HEK293 (cell line): Measurements from ENCODE around the gene PLCB3.
A peak's percentile ranks its signal among the peaks of the same experiment; 100 is the strongest.

ENCODE experiments used
- CTCF ChIA-PET: fragments of 350-600 bp; formaldehyde crosslinking; extraction: SDS; loops from one replicate; lab custom pipeline; 2021; ENCODE audit warnings: antibody characterized with exemption; lab: Yijun Ruan, JAX
- POLR2A ChIA-PET: fragments of 300-600 bp; formaldehyde crosslinking; extraction: SDS; loops from one replicate; lab custom pipeline; 2020; ENCODE audit warnings: antibody characterized with exemption, inconsistent platforms; lab: Yijun Ruan, JAX
- H3K27ac ChIP-seq: fragments of 200-500 bp; sonication (Bioruptor generic); 2 replicates; pipeline ENCODE4 v1.5.1; 2014; ENCODE audit warnings: low read depth, low read length, control low read depth, inconsistent platforms; ENCODE audit errors: extremely low read depth
- H3K36me3 ChIP-seq, 2 experiments: fragments of 200-500 bp in 1 of 2; sonication (Bioruptor generic) in 1 of 2; 1 replicate in 1 of 2; 2 replicates in 1 of 2; pipeline ENCODE4 v1.5.1; 2014 to 2017; ENCODE audit warnings: inconsistent platforms in 2 of 2, low read length in 2 of 2; ENCODE audit not compliant: control insufficient read depth in 2 of 2, insufficient read depth in 1 of 2
- H3K4me1 ChIP-seq: fragments of 200-500 bp; sonication (Bioruptor generic); 2 replicates; pipeline ENCODE4 v1.5.1; 2014; ENCODE audit warnings: mild to moderate bottlenecking, low read length, inconsistent platforms; ENCODE audit not compliant: control insufficient read depth, insufficient read depth
- H3K4me3 ChIP-seq: 2 replicates; pipeline ENCODE4 v1.5.1; 2011; ENCODE audit warnings: low read depth, mild to moderate bottlenecking, control low read depth, low read length, moderate library complexity
- H3K9me3 ChIP-seq: fragments of 200-500 bp; sonication (Bioruptor generic); 2 replicates; pipeline ENCODE4 v1.5.1; 2014; ENCODE audit warnings: low read depth, low read length, inconsistent platforms; ENCODE audit not compliant: control insufficient read depth, insufficient read depth
- EGR2 ChIP-seq: fragments of 450-650 bp; formaldehyde crosslinking; IDR thresholded peaks from 2 replicates; pipeline ENCODE4 v1.5.1; 2016; ENCODE audit warnings: low read depth, missing biosample characterization, missing genetic modification characterization
- GFI1B ChIP-seq: fragments of 450-650 bp; formaldehyde crosslinking; IDR thresholded peaks from 2 replicates; pipeline ENCODE4 v1.5.1; 2016; ENCODE audit warnings: missing biosample characterization, missing genetic modification characterization
- GLI2 ChIP-seq: fragments of 450-650 bp; formaldehyde crosslinking; IDR thresholded peaks from 2 replicates; pipeline ENCODE4; 2017; ENCODE audit warnings: missing biosample characterization, missing genetic modification characterization, low read depth, borderline replicate concordance
- INSM2 ChIP-seq: fragments of 450-650 bp; formaldehyde crosslinking; IDR thresholded peaks from 2 replicates; pipeline ENCODE4 v1.5.1; 2016; ENCODE audit warnings: missing biosample characterization, missing genetic modification characterization
- KLF1 ChIP-seq: fragments of 450-650 bp; formaldehyde crosslinking; IDR thresholded peaks from 2 replicates; pipeline ENCODE4 v1.5.1; 2016; ENCODE audit warnings: missing biosample characterization, missing genetic modification characterization
- SALL2 ChIP-seq: fragments of 450-650 bp; formaldehyde crosslinking; IDR thresholded peaks from 2 replicates; pipeline ENCODE4 v1.5.0; 2017; ENCODE audit warnings: missing biosample characterization, mild to moderate bottlenecking, missing genetic modification characterization, borderline replicate concordance
- WT1 ChIP-seq: fragments of 450-650 bp; formaldehyde crosslinking; IDR thresholded peaks from 2 replicates; pipeline ENCODE4 v1.5.1; 2016; ENCODE audit warnings: missing biosample characterization, missing genetic modification characterization
- ZBTB11 ChIP-seq: fragments of 450-650 bp; formaldehyde crosslinking; conservative IDR thresholded peaks from 2 replicates; pipeline ENCODE4 v1.5.1; 2016; ENCODE audit warnings: low read depth, missing biosample characterization, missing genetic modification characterization
- ZBTB49 ChIP-seq: fragments of 450-650 bp; formaldehyde crosslinking; IDR thresholded peaks from 2 replicates; pipeline ENCODE4 v1.5.1; 2016; ENCODE audit warnings: missing biosample characterization, missing genetic modification characterization, low read depth
- ZFHX2 ChIP-seq: fragments of 450-650 bp; formaldehyde crosslinking; conservative IDR thresholded peaks from 2 replicates; pipeline ENCODE4 v1.5.1; 2016; ENCODE audit warnings: missing biosample characterization, missing genetic modification characterization
- ZIC2 ChIP-seq: fragments of 450-650 bp; formaldehyde crosslinking; IDR thresholded peaks from 2 replicates; pipeline ENCODE4 v1.5.1; 2016; ENCODE audit warnings: missing biosample characterization, missing genetic modification characterization
- ZNF10 ChIP-seq: fragments of 450-650 bp; formaldehyde crosslinking; IDR thresholded peaks from 2 replicates; pipeline ENCODE4 v1.5.1; 2017; ENCODE audit warnings: missing biosample characterization, missing genetic modification characterization
- ZNF112 ChIP-seq: fragments of 450-650 bp; formaldehyde crosslinking; IDR thresholded peaks from 2 replicates; pipeline ENCODE4 v1.5.0; 2017; ENCODE audit warnings: missing biosample characterization, missing genetic modification characterization
- ZNF121 ChIP-seq: fragments of 450-650 bp; formaldehyde crosslinking; IDR thresholded peaks from 2 replicates; pipeline ENCODE4 v1.5.1; 2016; ENCODE audit warnings: missing biosample characterization, missing genetic modification characterization
- ZNF132 ChIP-seq: fragments of 450-650 bp; formaldehyde crosslinking; IDR thresholded peaks from 2 replicates; pipeline ENCODE4 v1.5.1; 2017; ENCODE audit warnings: missing biosample characterization, missing genetic modification characterization, borderline replicate concordance
- ZNF140 ChIP-seq: fragments of 450-650 bp; formaldehyde crosslinking; IDR thresholded peaks from 2 replicates; pipeline ENCODE4 v1.5.1; 2016; ENCODE audit warnings: missing biosample characterization, missing genetic modification characterization
- ZNF157 ChIP-seq: fragments of 450-650 bp; formaldehyde crosslinking; IDR thresholded peaks from 2 replicates; pipeline ENCODE4 v1.5.1; 2016; ENCODE audit warnings: missing biosample characterization, missing genetic modification characterization
- ZNF18 ChIP-seq: fragments of 450-650 bp; formaldehyde crosslinking; IDR thresholded peaks from 2 replicates; pipeline ENCODE4 v1.5.1; 2016; ENCODE audit warnings: missing biosample characterization, missing genetic modification characterization
- ZNF513 ChIP-seq: fragments of 450-650 bp; IDR thresholded peaks from 2 replicates; pipeline ENCODE4 v1.5.1; 2018; ENCODE audit warnings: missing biosample characterization, missing genetic modification characterization
- ZNF530 ChIP-seq: fragments of 450-650 bp; formaldehyde crosslinking; IDR thresholded peaks from 2 replicates; pipeline ENCODE4 v1.5.1; 2016; ENCODE audit warnings: low read depth, missing biosample characterization, missing genetic modification characterization
- ZNF561 ChIP-seq: fragments of 450-650 bp; IDR thresholded peaks from 2 replicates; pipeline ENCODE4 v1.5.1; 2018; ENCODE audit warnings: missing biosample characterization, missing genetic modification characterization, borderline replicate concordance
- ZNF624 ChIP-seq: fragments of 450-650 bp; formaldehyde crosslinking; IDR thresholded peaks from 2 replicates; pipeline ENCODE4 v1.5.1; 2017; ENCODE audit warnings: missing biosample characterization, missing genetic modification characterization
- ZNF645 ChIP-seq: fragments of 450-650 bp; formaldehyde crosslinking; IDR thresholded peaks from 2 replicates; pipeline ENCODE4; 2016; ENCODE audit warnings: missing biosample characterization, missing genetic modification characterization
- ZNF701 ChIP-seq: fragments of 450-650 bp; formaldehyde crosslinking; IDR thresholded peaks from 2 replicates; pipeline ENCODE4 v1.5.1; 2016; ENCODE audit warnings: missing biosample characterization, missing genetic modification characterization
- ZNF768 ChIP-seq: fragments of 450-650 bp; formaldehyde crosslinking; IDR thresholded peaks from 2 replicates; pipeline ENCODE4 v1.5.1; 2018; ENCODE audit warnings: missing biosample characterization, mild to moderate bottlenecking, missing genetic modification characterization
- ZNF777 ChIP-seq: fragments of 450-650 bp; formaldehyde crosslinking; IDR thresholded peaks from 2 replicates; pipeline ENCODE4 v1.5.1; 2017; ENCODE audit warnings: missing biosample characterization, missing genetic modification characterization, borderline replicate concordance
- ZNF791 ChIP-seq: fragments of 450-650 bp; formaldehyde crosslinking; IDR thresholded peaks from 2 replicates; pipeline ENCODE4 v1.5.1; 2016; ENCODE audit warnings: missing biosample characterization, missing genetic modification characterization

PLCB3 gene

GRCh38 chr11:64260147-64260708 is 8.9 kb downstream of the PLCB3 start:
- Histone ChIP-seq H3K4me1 (no peaks in the 10 kb centered on the region; the same call in 1 of the 2 replicates), H3K9me3 (no peaks in the 10 kb centered on the region), H3K4me3 (no peak overlapping the region), H3K27ac (no peak overlapping the region), H3K36me3 (peaks cover 0 to 79% of the 10 kb centered on the region in 2 experiments; a peak in 2 of 3 replicates)
- ChIA-PET CTCF (no interaction called here), POLR2A (interaction anchor here (0.7 to 0.9 kb wide), 2 partner anchors 8 to 75 kb away, joined by 3 read pairs; no protein-coding TSS in a partner anchor)
- no peak for TF ChIP-seq ZNF624 (tag by site-specific recombination)
- no peak for TF ChIP-seq KLF1 (tag by site-specific recombination)
- TF ChIP-seq ZNF768 (tag by site-specific recombination) = no peak
- peak; percentile 93 for TF ChIP-seq ZFHX2
- TF ChIP-seq ZNF112 (tag by site-specific recombination) = no peak
- no peak for TF ChIP-seq ZNF530 (tag by site-specific recombination)
- no peak for TF ChIP-seq ZNF645 (tag by site-specific recombination)
- no peak for TF ChIP-seq ZNF132 (tag by site-specific recombination)
- TF ChIP-seq ZNF18 = no peak
- no peak for TF ChIP-seq ZNF777 (tag by site-specific recombination)
- TF ChIP-seq SALL2 = no peak
- no peak for TF ChIP-seq GFI1B (tag by site-specific recombination)
- TF ChIP-seq ZNF10 (tag by site-specific recombination) = no peak
- no peak for TF ChIP-seq ZNF701 (tag by site-specific recombination)
- TF ChIP-seq WT1 (tag by site-specific recombination) = no peak
- peak; percentile 84 for TF ChIP-seq EGR2 (tag by site-specific recombination)
- no peak for TF ChIP-seq ZNF561
- TF ChIP-seq ZNF791 (tag by site-specific recombination) = no peak
- no peak for TF ChIP-seq ZNF140 (tag by site-specific recombination)
- TF ChIP-seq ZBTB49 (tag by site-specific recombination) = no peak
- no peak for TF ChIP-seq ZNF121 (tag by site-specific recombination)
- peak; percentile 81 for TF ChIP-seq ZNF513
- no peak for TF ChIP-seq INSM2 (tag by site-specific recombination)
- TF ChIP-seq ZBTB11 (tag by site-specific recombination) = no peak
- TF ChIP-seq ZIC2 (tag by site-specific recombination) = peak; percentile 62
- TF ChIP-seq GLI2 (tag by site-specific recombination) = no peak
- TF ChIP-seq ZNF157 (tag by site-specific recombination) = no peak
